Posterior vena cava (tissue), 2 donors: Measurements from ENCODE around the gene MALAT1. TPM values are rescaled to one million over a fixed set of nuclear protein-coding genes. Genes with fewer than 3 reads are reported as not detected.

Source experiments
- DNase-seq: peaks from one replicate; pipeline ENCODE4 v3.0.0-alpha.2; 2020; ENCODE audit warnings: low spot score
- intact Hi-C, 2 donors: fragments of 100-400 bp; cut with DNase I; formaldehyde crosslinking; loops; one replicate each; pipeline versions ENCODE4 v1.14.1 to v1.14.2; 2022 to 2023
- total RNA-seq, 2 donors: library from RNA; stranded (reverse); fragmentation: NEBNext Ultra II Directional; extraction: Animal tissue kit (Norgen Biotek cat#: 25700); gene quantifications; one replicate each; pipeline ENCODE4 v1.2.1, GENCODE V29; 2021
- donor health status: DM: yes; HTN: yes; CAD: no.
- donor health status: DM: yes; HTN: yes; CAD: no.

The MALAT1 gene
- total RNA-seq, 2 donors from 2014 or later = 9,235 to 9,828 TPM

GRCh38 chr11:65547446-65548125 lies 48.7 kb downstream of the MALAT1 start:
- intact Hi-C loops = no loop called here
- DNase-seq = no peak

GRCh38 chr11:65548395-65548794 lies 49.5 kb downstream of the MALAT1 start:
- intact Hi-C loops = no loop called here
- no peak for DNase-seq

DNA sequence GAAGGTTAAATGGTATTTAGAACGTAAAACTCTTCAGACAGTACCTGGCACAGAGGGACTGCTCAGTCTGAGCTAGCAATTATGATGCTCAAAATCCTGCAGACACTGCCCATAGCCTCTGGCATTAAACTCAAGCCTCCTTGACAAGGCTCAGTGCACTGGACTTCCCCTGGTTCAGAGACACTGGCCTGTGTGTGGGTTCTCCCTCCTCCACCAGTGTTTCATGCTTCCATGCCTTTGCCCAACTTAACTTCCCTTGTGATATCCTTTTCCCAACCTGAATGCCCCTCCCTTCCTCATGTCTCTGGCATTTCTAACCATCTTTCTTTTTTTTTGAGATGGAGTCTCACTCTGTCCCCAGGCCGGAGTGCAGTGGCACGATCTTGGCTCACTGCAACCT lies 50.3 kb downstream of the MALAT1 start:
- no peak for DNase-seq
- intact Hi-C loops = no loop called here

- no peak for DNase-seq
- intact Hi-C loops = no loop called here
These were observed 52.9 kb downstream of the MALAT1 start for GRCh38 chr11:65551572-65552387.

GRCh38 chr11:65552388-65552951 lies 53.6 kb downstream of the MALAT1 start:
- DNase-seq = no peak
- intact Hi-C loops = no loop called here

DNA sequence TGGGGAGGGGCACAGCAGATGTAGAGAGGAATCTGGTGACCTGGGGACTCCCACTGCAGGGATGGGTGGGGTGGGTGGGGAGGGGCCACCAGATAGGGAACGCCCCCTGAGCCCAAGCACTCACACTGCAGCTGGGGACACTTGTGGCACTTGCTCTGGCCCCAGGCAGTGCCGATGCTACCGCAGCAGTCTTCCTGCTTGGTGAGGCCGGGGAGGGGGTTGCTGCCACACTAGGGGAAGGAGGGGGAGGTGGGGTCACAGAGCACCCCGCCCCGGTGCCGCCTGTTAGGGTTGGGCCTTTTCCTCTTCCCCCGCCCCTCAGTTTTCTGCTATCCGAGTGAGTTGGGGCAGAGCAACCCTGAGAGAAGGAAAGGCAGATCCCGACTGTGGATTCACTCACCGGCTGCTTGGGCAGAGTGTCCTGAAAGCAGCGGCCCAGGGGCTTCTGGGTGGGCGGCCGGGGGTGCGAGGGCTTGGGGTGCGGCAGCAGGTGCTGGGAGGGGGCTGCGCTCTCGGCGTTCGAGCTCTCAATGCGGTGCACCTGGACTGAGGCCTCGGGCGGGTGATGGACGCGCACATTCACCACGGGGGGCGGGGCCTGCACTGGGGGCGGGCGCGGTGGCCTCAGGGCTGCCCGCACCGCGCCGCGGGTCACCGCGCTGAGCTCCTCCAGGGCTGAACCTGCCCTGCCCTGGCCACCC lies 54.6 kb downstream of the MALAT1 start:
- DNase-seq = no peak
- intact Hi-C loops = no loop called here

GRCh38 chr11:65554057-65554818 lies 55.4 kb downstream of the MALAT1 start:
- intact Hi-C loops = no loop called here
- no peak for DNase-seq

GRCh38 chr11:65554842-65555430 lies 56.1 kb downstream of the MALAT1 start:
- intact Hi-C loops = loop anchor here in 1 of 2 donors (5.0 kb wide), 1 partner anchor 407 kb away; the partner anchor contains the start of gene SART1
- DNase-seq = no peak

- DNase-seq = peak; percentile 93
- intact Hi-C loops = loop anchor here in 1 of 2 donors (5.0 kb wide), 1 partner anchor 407 kb away; the partner anchor contains the start of gene SART1
These were observed 56.9 kb downstream of the MALAT1 start for GRCh38 chr11:65555693-65556231.

Other genes with a start within 250 kb of the MALAT1 start
- 1 to 10 TPM; 6.0 to 6.1 TPM for gene POLA2, start 237.1 kb upstream of the MALAT1 start, total RNA-seq
- 10 to 100 TPM; 15.7 to 16.2 TPM for gene CDC42EP2, start 184.2 kb upstream of the MALAT1 start, total RNA-seq
- 10 to 100 TPM; 38.2 to 55.6 TPM for gene DPF2, start 165.2 kb upstream of the MALAT1 start, total RNA-seq
- not detected for gene TIGD3, start 144.3 kb upstream of the MALAT1 start, total RNA-seq
- 1 to 10 TPM; 6.1 to 9.6 TPM for gene SLC25A45, start 116.4 kb upstream of the MALAT1 start, total RNA-seq
- 10 to 100 TPM; 19.0 to 20.7 TPM for gene FRMD8, start 112.4 kb upstream of the MALAT1 start, total RNA-seq
- gene NEAT1, start 76.2 kb upstream of the MALAT1 start, total RNA-seq = 1,000 to 10,000 TPM in 1 of 2 donors, 100 to 1,000 TPM in 1; 742 to 1,004 TPM
- gene SCYL1, start 26.0 kb downstream of the MALAT1 start, total RNA-seq = 10 to 100 TPM; 66.3 to 74.3 TPM
- 100 to 1,000 TPM; 127 to 196 TPM for gene LTBP3, start 59.3 kb downstream of the MALAT1 start, total RNA-seq
- 10 to 100 TPM; 29.2 to 29.5 TPM for gene ZNRD2, start 71.4 kb downstream of the MALAT1 start, total RNA-seq
- gene FAM89B, start 73.5 kb downstream of the MALAT1 start, total RNA-seq = 10 to 100 TPM; 43.3 to 53.0 TPM
- gene EHBP1L1, start 77.0 kb downstream of the MALAT1 start, total RNA-seq = 100 to 1,000 TPM; 190 to 223 TPM
- gene KCNK7, start 96.8 kb downstream of the MALAT1 start, total RNA-seq = under 1 TPM; 0.65 to 0.71 TPM
- 10 to 100 TPM; 39.1 to 46.3 TPM for gene MAP3K11, start 115.2 kb downstream of the MALAT1 start, total RNA-seq
- gene PCNX3, start 116.7 kb downstream of the MALAT1 start, total RNA-seq = 10 to 100 TPM; 21.3 to 22.6 TPM
- gene SIPA1, start 139.1 kb downstream of the MALAT1 start, total RNA-seq = 10 to 100 TPM; 62.9 to 64.2 TPM
- gene RELA, start 163.9 kb downstream of the MALAT1 start, total RNA-seq = 10 to 100 TPM; 57.6 to 80.8 TPM
- gene KAT5, start 213.2 kb downstream of the MALAT1 start, total RNA-seq = 10 to 100 TPM; 62.3 to 65.0 TPM
- 10 to 100 TPM; 43.7 to 45.0 TPM for gene RNASEH2C, start 221.8 kb downstream of the MALAT1 start, total RNA-seq